Hypothalamus (tissue), 51 donors: ENCODE data around the gene TOGARAM1.

Experiments used
- DNase-seq, 51 donors: peaks; one replicate each; lab custom pipeline; 2025; lab: John Stamatoyannopoulos, UW

Gene TOGARAM1

DNA sequence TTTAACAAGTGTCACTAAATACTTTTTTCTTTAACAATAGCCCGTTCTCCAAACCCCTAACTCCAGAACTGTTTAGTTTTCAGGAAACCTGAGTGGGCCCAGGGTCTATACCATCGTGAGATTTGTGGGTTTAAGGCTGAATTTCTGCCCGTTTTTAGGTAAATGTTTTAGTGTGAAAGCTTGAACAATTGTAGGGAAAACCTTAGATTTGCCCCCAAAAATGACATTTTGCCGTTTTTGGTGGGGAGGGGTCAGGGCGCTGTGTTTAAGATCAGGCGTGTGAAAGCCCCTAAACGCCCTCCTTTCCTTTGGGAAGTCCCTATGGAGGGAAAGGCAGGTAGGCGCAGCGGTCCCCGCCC is 121.6 kb downstream of the TOGARAM1 start:
- DNase-seq = no peak

DNA sequence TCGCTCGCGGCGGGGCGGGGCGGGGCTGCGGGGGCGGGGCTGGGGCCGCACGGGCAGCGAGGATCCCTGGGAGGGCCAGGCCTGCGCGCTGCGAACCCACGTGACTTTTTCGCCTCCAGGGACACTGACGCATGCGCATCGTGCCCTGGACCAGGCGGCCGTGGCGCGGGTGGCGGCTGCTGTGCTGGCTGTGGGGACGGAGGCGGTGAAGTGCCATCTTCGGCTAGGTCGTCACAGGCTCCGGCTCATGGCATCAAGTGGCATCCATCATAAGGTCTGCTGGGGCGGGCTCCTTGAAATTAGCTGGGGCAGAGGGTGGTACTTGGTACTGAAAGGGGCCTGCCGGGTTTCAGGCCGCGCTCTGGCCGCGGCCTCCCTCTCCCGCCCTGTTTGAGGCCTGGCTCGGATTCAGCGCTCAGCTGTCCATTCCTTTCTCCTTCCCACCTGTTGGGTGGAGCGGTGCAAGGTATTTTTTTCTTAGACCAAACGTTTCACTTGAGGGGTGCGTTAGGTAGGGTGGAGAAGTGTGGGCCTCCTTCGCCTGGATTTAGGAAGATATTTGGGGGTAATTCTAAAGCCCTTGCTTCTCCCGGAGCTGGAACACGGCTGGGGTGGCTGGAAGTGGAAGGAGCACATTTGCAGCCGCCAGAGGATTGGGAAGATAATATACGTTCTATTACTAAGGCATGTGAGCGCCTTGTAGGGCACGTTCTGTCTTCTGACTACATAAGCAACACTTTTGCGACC is 122.2 kb downstream of the TOGARAM1 start, which contains the start of gene PRPF39:
Gene PRPF39, plus strand, starts transcription at position 141 of the 747 bp plus-strand sequence. CDS start 11,124 bp downstream, outside the sequence.
- DNase-seq = peak; percentile 66 to 97 (median 88)

DNA sequence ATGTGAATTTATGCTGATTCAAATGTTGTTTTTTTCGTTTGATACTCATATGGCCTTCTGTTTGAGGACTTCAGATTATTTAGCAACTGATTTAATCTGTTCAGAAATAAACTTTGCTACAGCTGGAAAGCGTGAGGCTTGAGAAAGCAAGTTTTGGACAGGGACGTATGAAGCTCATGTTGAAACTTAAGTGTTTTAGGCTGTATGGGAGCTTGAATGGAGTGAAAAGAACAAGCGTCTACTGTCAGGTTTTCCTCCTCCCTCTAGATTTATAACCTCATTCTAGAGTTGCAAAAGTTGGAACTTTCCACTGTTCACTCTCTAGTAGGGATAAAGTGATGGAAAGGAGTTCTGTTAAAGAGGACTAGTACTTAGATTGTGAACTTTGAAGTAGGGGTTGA is 123.0 kb downstream of the TOGARAM1 start:
- DNase-seq = no peak

DNA sequence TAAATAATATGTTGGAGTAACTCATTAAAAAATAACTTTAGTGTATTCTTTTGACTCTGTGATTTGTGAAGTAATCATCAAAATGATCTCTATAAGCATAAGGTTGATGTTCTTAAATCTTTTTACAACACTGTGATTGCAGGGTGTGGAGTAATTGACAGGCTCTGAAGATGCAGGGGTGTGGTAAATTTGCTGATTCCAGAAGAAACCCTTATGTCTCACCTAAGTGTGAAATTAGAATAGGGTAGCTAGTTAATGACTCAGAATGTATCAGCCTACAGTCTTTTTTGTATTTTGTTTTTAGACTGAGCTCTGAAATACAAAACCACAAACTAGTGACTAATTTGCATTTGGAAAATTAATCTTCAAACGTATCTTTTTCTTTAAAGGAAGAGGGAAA is 127.8 kb downstream of the TOGARAM1 start:
- no peak for DNase-seq

DNA sequence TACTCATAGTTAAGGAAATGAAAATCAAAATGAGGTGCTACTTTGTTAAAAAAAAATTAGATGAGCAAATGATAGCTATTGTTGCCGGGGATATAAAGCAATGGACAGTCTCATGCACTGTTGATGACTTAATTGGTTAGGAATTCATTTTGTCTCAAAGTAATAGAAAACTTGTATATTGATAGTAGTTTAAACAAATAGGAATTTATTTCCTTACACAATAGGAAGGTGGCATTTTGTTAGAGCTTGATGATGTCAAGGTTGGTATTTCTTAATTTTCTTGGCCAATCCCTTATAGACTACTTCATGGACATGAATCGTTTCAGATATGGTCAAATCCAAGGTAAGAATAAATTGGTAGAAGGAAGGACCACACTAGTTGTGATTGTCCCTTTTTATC is 129.7 kb downstream of the TOGARAM1 start:
- no peak for DNase-seq

DNA sequence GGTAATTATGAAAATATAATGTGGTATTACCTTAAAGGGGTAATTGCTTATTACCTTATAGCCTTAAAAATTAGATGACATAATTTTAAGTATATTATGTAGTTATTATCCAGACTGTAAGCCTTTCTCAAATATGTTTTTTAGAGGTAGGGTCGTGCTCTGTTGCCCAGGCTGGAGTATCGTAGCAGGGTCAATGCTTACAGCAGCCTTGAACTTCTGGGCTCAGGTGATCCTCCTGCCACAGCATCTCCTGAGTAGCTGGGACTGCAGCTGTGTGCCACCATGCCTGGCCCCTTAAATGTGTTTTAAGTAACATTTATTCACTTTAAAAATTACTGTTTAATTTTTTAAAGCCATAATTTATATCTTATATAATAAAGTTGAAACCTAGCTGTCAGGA is 132.3 kb downstream of the TOGARAM1 start:
- DNase-seq = no peak

DNA sequence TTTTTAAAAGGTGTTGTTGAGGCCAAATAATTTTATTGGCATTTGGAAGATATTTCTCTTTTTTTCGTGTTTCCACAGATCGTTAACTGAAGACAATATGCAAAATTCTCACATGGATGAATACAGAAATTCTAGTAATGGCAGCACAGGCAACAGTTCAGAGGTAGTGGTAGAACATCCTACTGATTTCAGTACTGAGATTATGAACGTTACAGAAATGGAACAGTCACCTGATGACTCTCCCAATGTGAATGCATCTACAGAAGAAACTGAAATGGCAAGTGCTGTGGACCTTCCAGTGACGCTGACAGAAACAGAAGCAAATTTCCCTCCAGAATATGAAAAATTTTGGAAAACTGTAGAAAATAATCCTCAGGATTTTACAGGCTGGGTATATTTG is 133.2 kb downstream of the TOGARAM1 start:
- no peak for DNase-seq

DNA sequence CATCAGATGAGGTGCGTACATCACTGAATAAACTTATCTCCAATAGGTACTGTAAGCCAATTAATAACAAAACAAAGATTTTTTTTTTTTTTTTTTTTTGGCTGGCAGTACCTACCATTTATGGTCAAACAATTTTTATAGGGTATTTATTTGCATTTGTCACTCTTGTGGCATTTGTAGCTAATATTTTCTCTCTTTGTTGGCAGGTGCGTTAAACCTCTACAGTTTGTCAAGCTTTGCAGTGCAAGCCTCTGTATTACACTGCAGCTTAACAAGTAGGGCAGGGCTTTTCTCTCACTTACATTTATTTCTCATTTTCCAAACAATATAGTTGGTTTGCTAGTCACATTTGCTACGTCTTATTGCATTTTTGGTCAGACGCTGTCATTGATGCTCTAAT is 134.2 kb downstream of the TOGARAM1 start:
- no peak for DNase-seq

DNA sequence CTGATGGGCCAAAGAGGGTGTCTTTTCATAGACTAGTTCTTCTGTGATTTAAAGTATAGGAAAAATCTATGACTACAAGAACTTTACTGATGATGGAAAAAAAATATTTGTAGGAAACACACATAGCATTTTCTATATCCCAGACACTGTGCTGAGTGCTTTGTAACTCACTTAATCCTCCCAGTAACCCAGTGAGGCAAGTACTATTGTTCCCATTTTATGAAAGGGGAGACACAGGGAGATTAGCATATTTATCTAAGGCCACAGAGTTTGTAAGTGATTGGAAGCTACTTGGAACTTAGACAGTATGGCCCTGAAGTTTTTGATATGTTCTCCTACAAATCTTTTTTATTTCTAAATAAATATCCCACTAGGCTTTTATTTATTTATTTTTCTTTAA is 141.8 kb downstream of the TOGARAM1 start:
- no peak for DNase-seq

DNA sequence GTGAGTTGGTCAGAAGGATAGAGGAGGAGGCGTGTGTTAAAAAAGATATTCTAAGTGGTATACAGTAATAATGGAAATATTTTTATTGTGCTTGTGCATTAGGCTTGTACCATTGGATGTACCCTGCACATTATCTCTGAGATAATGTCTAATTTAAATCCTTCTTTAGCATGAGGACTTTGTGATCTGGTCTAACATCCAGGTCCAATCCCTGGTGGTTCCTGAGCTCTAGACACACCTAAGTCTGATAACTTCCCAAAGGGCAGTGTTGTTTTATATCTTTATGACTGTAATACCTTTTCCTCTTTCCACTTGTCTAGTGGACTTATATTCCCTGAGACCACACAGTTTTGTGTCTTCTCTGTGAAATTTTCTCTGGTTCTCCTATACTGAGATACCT is 142.6 kb downstream of the TOGARAM1 start:
- no peak for DNase-seq

DNA sequence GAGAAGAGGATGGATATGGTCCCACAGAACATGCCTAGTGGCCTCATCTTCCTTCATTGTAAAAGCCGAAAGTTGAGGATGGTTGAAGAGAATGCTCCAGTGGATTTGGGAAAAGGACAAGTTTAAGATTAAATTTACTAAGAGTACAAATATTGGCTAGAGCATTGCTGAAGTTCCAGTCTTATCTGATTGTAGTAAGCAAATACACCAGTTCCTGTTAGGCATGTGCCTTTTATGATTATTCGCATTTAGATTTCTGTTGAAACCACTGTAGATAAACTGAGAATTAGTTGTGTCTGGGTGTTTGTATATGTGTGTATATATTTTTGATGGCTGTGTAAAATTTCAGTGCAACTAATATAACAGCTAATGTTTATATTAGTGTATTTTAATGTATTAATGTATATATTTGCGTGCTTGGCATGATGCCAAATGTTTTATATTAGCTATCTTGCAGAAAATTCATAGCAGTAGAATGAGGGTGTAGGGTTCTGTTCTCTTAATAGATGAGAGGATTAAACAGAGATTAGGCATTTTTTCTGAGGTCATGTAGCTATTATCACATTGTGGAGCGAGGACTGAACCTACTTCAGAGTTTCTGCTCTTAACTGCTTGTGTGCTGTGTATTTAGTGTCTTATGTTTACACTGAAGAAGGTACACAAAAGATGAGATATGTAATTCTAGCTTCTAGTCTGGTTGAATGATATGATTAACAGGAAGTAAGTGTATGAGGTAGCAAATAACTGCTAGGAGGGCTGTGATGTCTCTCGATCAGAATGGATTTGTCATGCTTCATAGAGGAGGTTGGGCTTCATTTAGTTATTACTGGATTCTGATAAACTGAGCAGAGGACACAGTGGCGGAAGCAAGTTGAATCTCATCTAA is 151.1 kb downstream of the TOGARAM1 start:
- DNase-seq = no peak

DNA sequence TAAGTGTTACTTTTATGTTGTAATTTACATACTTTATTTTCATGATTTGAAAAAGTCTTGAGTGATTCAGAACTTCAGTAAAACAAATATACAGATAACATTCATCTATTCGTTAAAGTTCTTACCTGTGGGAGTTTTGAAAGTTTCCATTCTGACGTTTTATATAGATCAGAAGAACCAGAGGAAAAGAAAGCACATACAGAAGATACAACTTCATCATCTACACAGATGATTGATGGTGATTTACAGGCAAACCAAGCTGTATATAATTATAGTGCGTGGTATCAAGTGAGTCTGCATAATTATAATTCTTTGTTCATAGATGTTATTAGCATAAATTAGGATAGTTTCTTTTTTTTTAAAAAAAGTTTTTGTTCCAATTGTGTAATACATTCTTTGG is 152.3 kb downstream of the TOGARAM1 start:
- no peak for DNase-seq

DNA sequence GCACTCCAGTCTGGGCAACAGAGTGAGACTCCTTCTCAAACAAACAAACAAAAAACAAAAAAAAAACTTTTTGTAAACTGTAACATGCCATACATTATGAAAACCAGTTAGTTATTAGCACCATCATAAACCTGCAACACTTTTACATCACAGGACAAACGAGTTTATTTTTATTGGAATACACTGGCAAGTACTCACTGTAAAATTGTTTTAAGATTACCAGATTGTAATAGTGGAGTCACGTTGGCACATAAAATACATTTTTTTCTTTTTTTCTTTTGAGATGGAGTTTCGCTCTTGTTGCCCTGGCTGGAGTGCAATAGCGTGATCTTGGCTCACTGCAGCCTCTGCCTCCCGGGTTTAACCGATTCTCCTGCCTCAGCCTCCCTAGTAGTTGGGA is 156.6 kb downstream of the TOGARAM1 start:
- DNase-seq = no peak

DNA sequence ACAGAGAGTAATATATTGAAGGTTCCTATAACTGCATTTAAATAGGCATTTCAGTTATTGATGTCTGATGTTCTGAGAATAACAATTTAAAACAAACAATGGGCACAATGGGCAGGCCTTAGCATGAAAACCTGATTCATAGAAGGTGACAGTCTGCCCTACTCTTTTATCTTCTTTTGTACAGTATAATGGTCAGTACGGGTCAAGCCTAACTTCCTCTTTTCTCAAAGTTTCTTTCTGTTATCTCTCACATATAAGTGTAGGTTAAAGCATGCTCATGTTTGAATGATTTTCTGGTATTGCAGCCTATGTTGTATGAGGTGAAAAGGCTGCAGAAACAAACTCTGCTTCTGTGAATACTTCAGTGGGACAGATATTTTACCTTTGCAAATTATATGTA is 158.1 kb downstream of the TOGARAM1 start:
- DNase-seq = no peak

DNA sequence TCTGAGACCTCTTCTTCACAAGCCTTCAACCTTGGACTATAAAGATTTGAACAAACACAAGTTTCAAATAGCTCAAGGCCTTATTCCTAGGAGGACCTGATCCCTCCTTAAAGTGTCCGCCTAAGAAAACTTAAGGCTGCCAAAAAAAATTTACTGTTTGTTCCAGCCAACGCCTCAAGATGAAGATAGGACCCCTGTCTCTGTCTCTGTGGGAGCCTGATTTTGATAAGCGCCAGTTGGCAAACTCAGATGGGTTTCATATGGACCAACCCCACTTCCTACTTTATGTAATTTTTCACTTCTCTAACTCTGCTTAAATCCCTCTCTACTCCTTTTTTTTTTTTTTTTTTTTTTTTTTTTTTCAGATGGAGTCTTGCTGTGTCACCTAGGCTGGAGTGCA is 161.3 kb downstream of the TOGARAM1 start:
- no peak for DNase-seq
